Measurements from ENCODE around the gene GPR27.

GPR27 gene

DNA sequence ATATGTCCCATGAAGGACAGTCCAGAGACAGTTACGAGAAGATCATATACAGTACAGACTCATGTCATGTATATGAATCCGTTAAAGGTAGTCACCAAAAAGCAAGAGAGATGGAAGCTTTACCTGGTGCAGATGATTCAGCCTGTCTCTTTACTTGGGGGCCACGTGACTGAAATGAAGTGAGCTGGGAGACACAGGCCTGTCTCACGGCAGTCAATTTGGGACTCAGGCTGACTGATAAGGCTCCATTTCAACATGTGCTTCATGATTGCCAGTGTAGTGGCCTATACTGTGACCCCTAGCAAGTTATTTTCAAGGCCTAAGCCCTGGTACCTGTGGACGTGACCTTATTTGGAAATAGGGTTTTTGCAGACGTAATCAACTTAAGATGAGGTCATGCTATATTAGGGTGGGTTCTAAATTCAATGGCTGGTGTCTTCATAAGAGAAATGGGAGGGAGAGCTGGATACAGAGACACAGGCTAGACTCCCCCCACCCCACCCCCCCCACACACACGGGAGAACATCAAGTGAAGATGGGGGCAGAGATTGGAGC lies 34.3 kb downstream of the GPR27 start:
- no peak for DNase-seq

DNA sequence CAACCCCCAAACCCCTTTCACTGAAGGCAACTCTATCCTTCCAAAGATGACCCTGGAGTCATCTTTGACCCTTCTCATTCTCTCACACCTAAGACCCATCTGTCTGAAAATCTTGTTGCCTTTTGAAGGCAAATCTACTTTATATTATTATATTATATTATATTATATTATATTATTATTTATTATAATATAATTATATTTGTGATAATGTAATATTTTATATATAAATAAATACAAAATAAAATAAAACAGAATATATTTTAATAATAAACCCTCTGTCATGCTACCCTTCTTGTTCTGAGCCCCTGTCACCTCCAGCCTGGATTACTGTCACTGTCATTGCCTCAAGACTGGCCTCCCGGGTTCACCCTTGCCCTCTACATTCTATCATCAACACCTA lies 36.3 kb downstream of the GPR27 start:
- DNase-seq, result no peak

DNA sequence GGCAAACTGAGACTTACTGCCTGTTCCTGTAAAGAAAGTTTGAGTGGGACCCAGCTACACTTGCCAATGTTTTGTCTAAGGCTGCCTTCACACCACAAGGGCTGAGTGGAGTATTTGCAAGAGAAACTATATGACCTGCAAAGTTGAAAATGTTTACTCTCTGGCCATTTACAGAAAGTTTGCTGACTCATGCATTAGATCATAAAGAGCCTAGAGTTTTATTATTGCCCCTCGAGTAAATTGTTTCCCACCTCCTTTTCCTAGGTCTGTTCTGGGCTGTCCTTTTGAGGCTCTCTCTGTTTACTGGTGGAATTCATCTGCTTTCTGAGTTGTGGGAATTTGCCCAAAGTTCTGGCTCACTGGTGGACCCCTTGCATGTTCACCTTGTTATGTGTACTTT lies 38.0 kb downstream of the GPR27 start:
- DNase-seq, result no peak

DNA sequence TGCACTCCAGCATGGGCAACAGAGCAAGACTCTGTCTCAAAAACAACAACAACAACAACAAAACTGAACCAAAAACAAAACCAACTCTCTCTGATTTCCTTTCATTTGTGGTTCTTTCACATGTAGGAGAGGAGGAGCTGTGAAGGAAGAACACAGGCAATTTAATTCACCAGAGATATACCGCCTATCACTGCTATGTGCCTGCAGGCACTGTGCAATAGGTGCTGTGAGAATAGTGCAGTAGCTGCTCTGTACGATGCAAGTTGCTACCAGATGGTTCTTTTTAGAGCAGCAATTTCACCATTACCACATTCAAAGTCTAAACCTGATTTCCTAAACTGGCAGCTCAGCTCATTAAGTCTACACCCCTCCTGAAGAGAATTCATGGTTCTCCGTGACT lies 42.6 kb downstream of the GPR27 start:
- no peak for DNase-seq

DNA sequence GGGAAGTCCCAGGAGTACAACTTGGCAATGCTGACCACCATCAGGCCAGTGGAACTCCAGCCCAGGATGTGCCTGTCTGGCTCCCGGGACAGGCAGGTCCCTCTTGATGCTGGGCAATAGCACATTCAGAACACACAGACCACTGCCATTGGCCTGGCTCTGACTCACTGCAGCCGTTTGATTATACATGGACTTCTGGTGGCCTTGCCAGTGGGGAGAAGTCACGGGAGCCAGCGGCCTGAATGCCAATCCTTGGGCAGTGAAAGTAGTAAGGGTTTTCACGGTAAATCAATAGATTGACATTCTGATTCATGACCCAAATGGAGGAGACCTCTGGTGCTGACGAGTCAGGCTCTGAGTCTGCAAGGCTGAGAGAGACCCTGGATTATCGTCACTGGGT lies 43.8 kb downstream of the GPR27 start:
- no peak for DNase-seq

DNA sequence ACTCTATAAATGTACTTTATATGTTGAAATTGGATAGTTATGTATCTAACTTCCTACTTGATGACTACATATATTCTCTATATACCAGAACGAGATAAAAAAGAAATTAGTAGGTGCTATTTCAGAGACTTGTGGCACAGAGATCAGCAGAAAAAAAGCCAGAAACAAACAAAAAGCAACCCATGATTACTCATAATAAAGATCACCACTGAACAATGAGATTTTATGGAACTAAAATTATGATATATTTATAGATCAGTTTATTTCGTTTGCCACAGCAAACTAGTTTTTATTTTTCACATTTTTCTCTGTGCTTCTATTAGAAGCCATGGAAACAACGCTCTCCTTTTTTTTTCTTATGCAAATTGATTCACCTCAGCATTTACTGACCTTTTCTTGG lies 46.4 kb downstream of the GPR27 start:
- DNase-seq, result no peak

DNA sequence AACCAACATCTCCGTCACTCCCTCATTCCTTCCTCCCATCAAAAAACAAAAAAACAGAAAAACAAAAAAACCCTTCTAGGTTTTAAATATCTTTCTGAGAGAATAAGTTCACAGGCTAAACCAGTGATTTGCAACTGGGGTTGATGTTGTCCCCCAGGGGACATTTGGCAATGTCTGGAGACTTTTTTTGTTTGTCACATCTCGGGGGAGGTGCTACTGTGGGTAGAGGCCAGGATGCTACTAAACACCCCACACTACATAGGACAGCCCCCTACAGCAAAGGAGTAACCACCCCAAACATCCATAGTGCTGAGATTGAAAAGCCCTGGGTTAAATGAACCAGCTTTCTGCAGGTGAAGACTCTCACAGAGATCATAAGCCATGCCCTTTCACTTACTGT lies 48.3 kb downstream of the GPR27 start:
- no peak for DNase-seq

DNA sequence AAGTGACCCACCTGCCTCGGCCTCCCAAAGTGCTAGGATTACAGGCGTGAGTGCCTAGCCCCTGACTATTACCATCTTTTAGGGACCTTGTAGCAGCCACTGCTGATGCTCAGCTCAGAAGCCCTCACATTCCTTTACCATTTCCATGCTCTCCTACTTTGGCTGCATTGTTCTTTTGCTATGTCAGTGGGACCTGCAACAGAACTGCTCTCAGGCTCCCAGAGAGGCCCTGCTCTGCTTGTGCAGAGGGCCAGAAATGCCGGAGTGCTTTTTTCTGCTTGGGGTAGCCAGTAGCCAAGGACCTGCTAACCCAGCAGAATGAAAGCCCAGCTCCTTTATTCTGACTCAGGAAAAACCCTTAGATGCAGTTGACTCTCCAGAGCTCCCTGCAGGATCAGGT lies 49.6 kb downstream of the GPR27 start:
- no peak for DNase-seq

DNA sequence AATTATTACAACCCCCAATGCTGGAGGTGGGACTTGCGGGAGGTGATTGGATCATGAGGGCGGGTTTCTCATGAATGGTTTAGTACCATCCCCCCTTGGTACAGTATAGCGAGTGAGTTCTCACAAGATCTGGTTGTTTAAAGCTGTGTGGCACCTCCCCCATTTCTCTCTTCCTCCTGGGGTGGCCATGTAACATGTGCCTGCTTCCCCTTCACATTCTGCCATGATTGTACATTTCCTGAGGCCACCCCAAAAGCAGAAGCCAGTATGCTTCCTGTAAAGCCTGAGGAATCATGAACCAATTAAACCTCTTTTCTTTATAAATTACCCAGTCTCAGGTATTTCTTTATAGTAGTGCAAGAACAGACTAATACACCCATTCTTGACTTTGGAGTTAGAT lies 51.5 kb downstream of the GPR27 start:
- DNase-seq, result no peak

DNA sequence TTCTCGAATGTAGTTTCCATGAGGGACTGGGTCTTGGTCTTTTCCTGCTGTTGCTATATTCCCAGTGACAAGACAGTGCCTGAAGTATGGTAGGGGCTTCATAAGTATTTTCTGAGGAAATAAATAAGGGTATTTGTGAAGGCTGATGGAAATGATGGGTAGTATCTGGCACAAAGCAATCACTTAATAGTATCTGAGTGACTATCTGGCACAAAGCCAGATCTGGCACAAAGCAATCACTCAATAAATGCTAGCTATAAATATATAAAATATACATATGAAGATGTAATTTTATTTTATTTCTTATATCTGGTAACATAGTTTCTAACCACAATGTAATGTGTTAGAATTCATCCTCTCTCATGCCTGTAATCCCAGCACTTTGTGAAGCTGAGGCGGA lies 52.0 kb downstream of the GPR27 start:
- DNase-seq, result no peak

All from activated gamma-delta T cell treated with Interleukin-2 at 50 U/mL for 16 hours (primary cell).